ENCODE measurements around the gene FAM118A. TPM values are rescaled to one million over a fixed set of nuclear protein-coding genes. Genes with fewer than 3 reads are reported as not detected.
"Not testable (repeated sequence)": the region's sequence is repeated elsewhere in the genome, so short reads cannot be mapped to it uniquely, and the experiment has no call there.

Gene FAM118A
- 36.7 and 39.6 TPM in 2 replicates for total RNA-seq

- intact Hi-C loops (cut with micrococcal nuclease) = loop anchor here (1.0 to 10.0 kb wide), 5 partner anchors 9 to 985 kb away; partner anchors contain the start of genes GTSE1, KIAA0930 and NUP50
Observed at GRCh38 chr22:45309422-45310227, at the start of gene FAM118A. Gene FAM118A, plus strand, starts transcription at chr22:45309934. Its CDS starts 12,446 bp downstream, at chr22:45322380.

DNA sequence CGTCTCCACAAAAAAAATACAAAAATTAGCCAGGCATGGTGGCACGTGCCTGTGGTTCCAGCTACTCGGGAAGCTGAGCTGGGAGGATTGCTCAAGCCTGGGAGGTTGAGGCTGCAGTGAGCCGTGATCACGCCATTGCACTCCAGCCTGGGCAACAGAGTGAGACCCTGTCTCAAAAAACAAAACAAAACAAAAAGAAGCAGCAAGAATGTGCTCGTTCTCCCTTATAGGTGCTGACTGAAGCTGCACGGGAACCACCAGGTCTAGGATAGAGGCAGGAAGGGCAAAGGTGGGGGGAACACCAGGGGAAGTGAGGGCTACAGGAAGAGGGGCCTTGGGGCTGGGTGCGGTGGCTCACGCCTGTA lies 49.4 kb upstream of the FAM118A start:
- intact Hi-C loops (cut with micrococcal nuclease) = not testable (repeated sequence)

- intact Hi-C loops (cut with micrococcal nuclease) = no loop called here
Observed at GRCh38 chr22:45261407-45262088, 48.2 kb upstream of the FAM118A start.

- intact Hi-C loops (cut with micrococcal nuclease) = no loop called here
Observed at GRCh38 chr22:45262195-45262930, 47.4 kb upstream of the FAM118A start.

- intact Hi-C loops (cut with micrococcal nuclease) = no loop called here
Observed at GRCh38 chr22:45262931-45263462, 46.7 kb upstream of the FAM118A start.

DNA sequence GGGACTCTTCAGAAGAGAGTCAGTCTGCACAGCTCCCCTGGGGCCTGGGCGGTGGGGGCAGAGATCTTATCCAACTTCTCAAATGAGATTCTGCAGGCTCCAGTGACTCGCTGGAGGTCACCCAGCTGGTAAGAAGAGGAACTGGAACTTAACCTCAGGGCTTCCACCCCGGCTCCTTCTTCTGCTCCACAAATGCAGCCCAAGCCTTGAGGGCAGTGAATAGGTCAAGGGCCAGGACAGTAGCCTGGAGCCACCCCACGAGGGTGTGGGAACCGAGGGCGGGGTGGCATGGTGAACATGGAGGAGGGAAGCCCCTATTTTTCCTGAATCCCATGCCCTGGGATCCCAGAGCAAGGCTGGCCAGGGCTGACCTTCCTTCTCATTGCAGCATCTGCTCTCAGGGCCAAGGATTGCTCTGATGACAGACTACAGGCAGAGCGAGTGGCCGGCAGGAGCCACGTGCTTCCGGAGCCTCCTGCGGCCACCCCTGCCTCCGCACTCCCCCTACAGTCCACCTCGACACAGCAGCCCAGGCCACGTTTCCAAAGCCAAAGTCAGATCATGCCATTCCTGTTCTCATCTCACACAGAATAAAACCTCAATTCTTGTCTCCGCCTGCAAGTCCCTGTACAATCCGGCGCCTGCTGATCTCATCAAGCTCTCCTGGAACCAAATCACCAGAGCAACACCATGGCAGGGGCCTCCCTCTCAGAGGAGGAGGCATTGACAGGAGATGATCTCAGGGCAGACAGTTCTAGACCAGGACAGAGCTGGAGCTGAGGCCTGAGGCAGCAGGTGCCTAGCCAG lies 46.1 kb upstream of the FAM118A start:
- intact Hi-C loops (cut with micrococcal nuclease) = no loop called here

- intact Hi-C loops (cut with micrococcal nuclease) = loop anchor here (5.0 kb wide), 1 partner anchor 287 kb away; no protein-coding TSS in a partner anchor
Observed at GRCh38 chr22:45265535-45265934, 44.2 kb upstream of the FAM118A start.

- intact Hi-C loops (cut with micrococcal nuclease) = loop anchor here (5.0 kb wide), 1 partner anchor 284 kb away; no protein-coding TSS in a partner anchor
Observed at GRCh38 chr22:45268167-45268957, 41.4 kb upstream of the FAM118A start.

DNA sequence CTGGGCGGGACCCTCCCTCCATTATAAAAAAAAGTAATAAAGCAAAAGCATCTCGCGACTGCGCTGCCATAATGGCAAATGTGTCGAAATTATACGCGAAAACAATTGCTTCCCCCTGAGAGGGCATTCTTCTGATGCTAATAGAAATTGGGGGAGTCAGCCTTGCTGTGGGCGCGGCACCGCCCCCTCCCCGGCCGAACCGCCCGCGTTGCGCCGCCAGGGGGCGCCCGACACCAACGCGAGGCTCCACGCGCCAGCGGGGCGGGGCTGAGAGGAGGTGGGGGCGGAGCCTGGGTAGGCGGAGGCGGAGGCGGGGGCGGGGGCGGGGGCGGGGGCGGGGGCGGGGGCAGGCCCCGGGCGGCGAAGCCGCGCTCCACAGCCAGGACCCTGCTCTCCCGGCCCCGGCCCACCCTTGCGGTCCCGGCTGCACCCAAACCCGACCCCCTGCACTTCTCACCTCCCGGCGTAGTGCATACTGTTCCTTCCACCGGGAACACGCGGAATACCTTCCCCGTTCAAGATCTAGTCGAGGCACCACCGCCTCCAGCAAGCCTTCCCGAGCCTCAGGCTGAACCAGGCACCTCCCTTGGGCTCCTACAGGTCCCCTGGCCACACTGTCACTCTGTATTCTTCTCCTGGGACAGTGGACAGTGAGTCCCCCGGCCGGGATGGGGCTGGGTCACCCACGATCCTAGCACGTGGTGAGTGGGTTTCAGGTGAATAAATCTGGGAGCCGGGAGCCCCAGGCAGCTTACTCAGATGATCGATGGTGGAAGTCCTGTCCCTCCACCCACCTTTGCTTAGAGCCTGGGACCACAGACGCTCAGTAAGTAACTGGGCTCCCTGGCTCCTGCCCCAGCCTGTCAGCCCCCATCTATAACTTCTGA lies 40.5 kb upstream of the FAM118A start:
- intact Hi-C loops (cut with micrococcal nuclease) = loop anchor here (1.0 to 5.0 kb wide), 2 partner anchors 166 to 283 kb away; no protein-coding TSS in a partner anchor

DNA sequence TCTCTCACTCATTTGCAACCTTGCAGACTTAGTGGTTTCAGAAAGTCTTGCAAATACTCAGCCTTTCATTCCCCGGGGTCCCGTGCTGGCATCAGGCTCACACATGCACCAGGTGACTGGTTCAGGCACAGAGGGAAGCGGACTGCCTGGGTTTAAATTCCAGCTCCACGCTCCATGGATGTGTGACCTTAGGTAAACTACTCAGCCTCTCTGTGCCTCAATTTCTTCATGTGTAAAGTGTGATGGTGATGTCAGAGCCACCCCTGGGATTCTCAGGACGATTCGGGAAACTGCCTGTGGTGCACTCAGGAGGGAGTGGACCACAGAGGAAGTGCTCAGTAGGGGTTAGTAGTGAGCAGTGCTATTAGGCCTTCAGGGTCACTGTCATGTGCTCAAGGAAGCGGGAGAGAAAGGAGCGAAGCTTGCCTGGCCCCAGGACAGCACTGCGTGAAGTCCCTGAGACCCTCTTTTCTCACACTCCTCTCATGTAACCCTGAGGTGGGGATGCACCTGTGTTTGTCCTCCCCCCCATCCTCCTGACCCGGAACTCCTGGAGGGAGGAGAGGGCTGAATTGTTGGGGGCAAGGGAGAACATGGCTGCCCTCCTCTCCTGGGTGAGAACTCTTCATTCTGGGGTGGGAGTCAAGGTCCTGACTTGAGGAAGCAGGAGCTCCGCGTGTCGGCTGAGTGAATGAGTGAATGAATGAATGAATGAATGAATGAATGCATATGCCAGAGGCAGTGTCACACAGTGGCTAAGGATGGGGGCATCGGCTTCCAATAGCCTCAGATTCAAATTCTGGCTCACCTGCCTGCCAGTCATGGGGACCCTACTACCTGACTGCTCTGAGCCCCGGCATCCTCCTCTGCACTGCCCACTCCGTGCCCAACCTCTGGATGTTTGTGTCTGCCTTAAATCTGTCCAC lies 39.4 kb upstream of the FAM118A start:
- intact Hi-C loops (cut with micrococcal nuclease) = loop anchor here (5.0 kb wide), 1 partner anchor 37 kb away; the partner anchor contains the start of gene FAM118A

DNA sequence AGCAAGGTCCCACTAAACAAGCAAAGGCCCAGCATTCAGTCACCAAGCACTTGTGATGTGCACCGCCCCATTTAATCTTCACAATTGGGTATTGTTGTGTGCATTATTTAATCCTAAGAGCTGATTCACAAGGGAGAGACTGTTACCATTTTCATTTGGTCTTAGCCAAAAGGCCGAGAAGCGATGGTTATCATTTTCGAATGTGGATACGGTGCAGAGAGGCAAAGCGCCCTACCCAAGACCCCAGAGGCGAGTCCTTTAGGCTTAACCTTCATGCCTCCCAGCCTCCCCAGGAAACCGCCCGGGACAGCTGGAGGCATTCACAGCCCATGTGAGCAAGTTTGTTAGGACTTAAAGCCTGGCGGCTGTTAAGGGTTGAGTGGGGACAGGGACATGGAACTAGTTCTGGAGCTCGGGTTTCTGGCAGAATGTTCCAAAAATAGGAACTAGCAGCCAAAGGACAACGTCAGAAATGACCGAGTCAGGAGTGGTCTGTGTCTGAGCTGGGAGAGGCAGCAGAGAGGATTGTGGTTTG lies 38.0 kb upstream of the FAM118A start:
- intact Hi-C loops (cut with micrococcal nuclease) = loop anchor here (5.0 kb wide), 1 partner anchor 36 kb away; the partner anchor contains the start of gene FAM118A

DNA sequence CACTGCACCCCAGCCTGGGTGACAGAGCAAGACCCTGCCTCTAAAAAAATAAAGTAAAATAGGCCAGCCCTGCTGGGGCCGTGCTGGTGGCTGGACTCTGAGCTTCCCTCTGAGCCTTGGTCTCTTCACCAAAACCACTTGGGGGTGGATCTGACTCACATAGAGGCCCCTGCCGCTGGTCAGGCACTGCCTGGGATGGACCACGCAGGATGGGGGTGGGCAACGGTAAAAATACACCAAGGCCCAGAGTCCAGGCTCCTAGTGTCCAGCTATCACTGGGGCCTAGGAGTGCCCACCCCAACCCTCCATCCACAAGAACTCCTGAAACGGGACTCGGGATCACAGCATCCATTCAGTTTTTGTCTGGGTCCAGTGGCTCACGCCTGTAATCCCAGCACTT lies 37.2 kb upstream of the FAM118A start:
- intact Hi-C loops (cut with micrococcal nuclease) = loop anchor here (5.0 kb wide), 1 partner anchor 35 kb away; the partner anchor contains the start of gene FAM118A

GRCh38 chr22:45273452-45274075 lies 36.2 kb upstream of the FAM118A start:
- intact Hi-C loops (cut with micrococcal nuclease) = loop anchor here (5.0 kb wide), 1 partner anchor 34 kb away; the partner anchor contains the start of gene FAM118A

DNA sequence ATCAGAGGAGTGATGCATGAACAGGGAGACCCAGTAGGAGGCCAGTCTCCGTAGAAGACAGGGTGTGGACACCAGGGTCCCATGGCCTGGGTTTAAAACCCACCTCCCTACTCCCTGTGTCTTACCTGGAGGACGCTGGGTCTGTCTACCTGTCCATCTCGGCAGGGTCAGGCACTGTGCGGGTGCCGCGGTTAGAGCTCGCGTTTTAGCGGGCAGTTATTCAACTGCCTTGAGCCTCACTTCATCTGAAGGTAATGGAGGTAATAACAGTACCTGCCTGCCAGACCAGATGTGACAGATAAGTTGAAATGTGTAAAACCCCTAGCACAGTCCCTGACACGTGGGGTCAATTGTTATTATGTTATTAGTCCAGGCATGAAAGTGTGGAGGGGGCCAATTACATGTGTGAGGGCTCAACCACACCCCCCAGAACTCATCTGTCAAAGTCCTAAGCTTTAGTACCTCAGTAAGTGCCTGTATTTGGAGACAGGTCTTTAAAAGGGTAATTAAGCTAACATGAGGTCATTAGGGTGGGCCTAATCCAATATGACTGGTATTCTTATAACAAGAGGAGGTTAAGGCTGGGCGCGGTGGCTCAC lies 33.1 kb upstream of the FAM118A start:
- intact Hi-C loops (cut with micrococcal nuclease) = no loop called here

DNA sequence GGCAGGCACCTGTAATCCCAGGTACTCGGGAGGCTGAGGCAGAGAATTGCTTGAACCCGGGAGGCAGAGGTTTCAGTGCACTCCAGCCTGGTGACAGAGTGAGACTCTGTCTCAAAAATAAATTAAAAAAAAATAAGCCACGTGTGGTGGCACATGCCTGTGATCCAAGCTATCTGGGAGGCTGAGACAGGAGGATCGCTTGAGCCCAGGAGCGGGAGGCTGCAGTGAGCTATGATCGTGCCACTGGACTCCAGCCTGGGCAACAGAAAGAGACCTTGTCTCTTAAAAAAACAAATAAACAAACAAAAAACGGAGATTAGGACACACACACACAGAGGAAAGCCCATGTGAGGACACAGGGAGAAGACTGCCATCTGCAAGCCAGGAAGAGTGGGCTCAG lies 32.0 kb upstream of the FAM118A start:
- intact Hi-C loops (cut with micrococcal nuclease) = not testable (repeated sequence)

GRCh38 chr22:45278125-45278524 lies 31.6 kb upstream of the FAM118A start:
- intact Hi-C loops (cut with micrococcal nuclease) = no loop called here
